Measurements from ENCODE around the gene PIBF1.

PIBF1 gene

GRCh38 chr13:73061876-73062275, 279.9 kb downstream of the PIBF1 start:
- DNase-seq: no peak

- no peak for DNase-seq
Observed at GRCh38 chr13:73062468-73062867, 280.5 kb downstream of the PIBF1 start.

- no peak for DNase-seq
Observed at GRCh38 chr13:73063166-73063565, 281.2 kb downstream of the PIBF1 start.

GRCh38 chr13:73065036-73065435, 283.1 kb downstream of the PIBF1 start:
- DNase-seq: no peak

- no peak for DNase-seq
Observed at GRCh38 chr13:73065665-73066340, 283.9 kb downstream of the PIBF1 start.

Data from CD4-positive, alpha-beta T cell treated with Interleukin-4 for 4 hours (primary cell).